Transverse colon (tissue), 4 donors: Measurements from ENCODE around the gene STIM1. TPM values are rescaled to one million over a fixed set of nuclear protein-coding genes. Genes with fewer than 3 reads are reported as not detected.
"Not testable (repeated sequence)": the region's sequence is repeated elsewhere in the genome, so short reads cannot be mapped to it uniquely, and the experiment has no call there.

Experiments used
- DNase-seq: peaks from one replicate; pipeline ENCODE4 v3.0.0-alpha.2; 2019
- H3K27ac ChIP-seq, 4 donors: fragments of 200-600 bp; sonication (generic); 2 replicates each; pipeline ENCODE4 v1.5.1; 2016 to 2018; ENCODE audit warnings: inconsistent platforms in 4 of 4
- H3K27me3 ChIP-seq: fragments of 200-600 bp; sonication (generic); 2 replicates; pipeline ENCODE4 v1.5.1; 2017; ENCODE audit warnings: inconsistent platforms
- H3K36me3 ChIP-seq, 4 donors: fragments of 200-600 bp; sonication (generic); 2 replicates each; pipeline ENCODE4 v1.5.1; 2017 to 2019; ENCODE audit warnings: inconsistent platforms in 4 of 4
- H3K4me1 ChIP-seq, 4 donors: fragments of 200-600 bp; sonication (generic); 2 replicates each; pipeline ENCODE4 v1.5.1; 2017 to 2020; ENCODE audit warnings: inconsistent platforms in 4 of 4
- H3K4me3 ChIP-seq, 4 donors: fragments of 200-600 bp; sonication (generic); 1 replicate in 1 of 4; 2 replicates in 3 of 4; pipeline versions ENCODE4 v1.5.1 to v1.6.1; 2017 to 2019; ENCODE audit warnings: inconsistent platforms in 4 of 4
- H3K9me3 ChIP-seq, 2 donors: fragments of 200-600 bp; sonication (generic); 2 replicates each; pipeline ENCODE4 v1.5.1; 2017 to 2019; ENCODE audit warnings: inconsistent platforms in 2 of 2
- CTCF ChIP-seq, 5 experiments: fragments of 200-600 bp in 3 of 5; fragments of 450-650 bp in 2 of 5; sonication (generic) in 3 of 5; IDR thresholded peaks; 1 replicate in 2 of 5; 2 replicates in 3 of 5; pipeline ENCODE4 v1.5.1; 2016 to 2017; ENCODE audit warnings: antibody characterized with exemption in 5 of 5, inconsistent platforms in 3 of 5, mild to moderate bottlenecking in 2 of 5, moderate library complexity in 1 of 5
- EP300 ChIP-seq: sonication (generic); formaldehyde crosslinking; IDR thresholded peaks from one replicate; pipeline ENCODE4 v1.6.1; 2017; ENCODE audit warnings: antibody characterized with exemption, low read depth
- POLR2A ChIP-seq: fragments of 450-650 bp; IDR thresholded peaks from one replicate; pipeline ENCODE4 v1.6.1; 2016; ENCODE audit warnings: antibody characterized with exemption, mild to moderate bottlenecking, moderate library complexity
- POLR2AphosphoS5 ChIP-seq, 3 donors: sonication (generic); formaldehyde crosslinking; IDR thresholded peaks; one replicate each; pipeline ENCODE4 v1.6.1; 2016; ENCODE audit warnings: antibody characterized with exemption in 3 of 3
- WGBS, 2 donors: methylation state at CpG; one replicate each; pipeline ENCODE4 v1.1.5; 2018; ENCODE audit warnings: low coverage in 1 of 2; 5-methylcytosine and 5-hydroxymethylcytosine counted together
- in situ Hi-C, 4 donors: fragments of 200-750 bp; cut with MboI; loops; one replicate each; pipeline versions ENCODE4 v1.15.0 to v1.15.1; 2017; ENCODE audit warnings: low sequenced_read_pairs in 3 of 4, low pct_ligation_motif_present in 1 of 4, low pct_unique_long_range_greater_than_20kb in 1 of 4
- intact Hi-C: fragments of 100-400 bp; cut with DNase I; formaldehyde crosslinking; loops from one replicate; pipeline ENCODE4 v1.15.1; 2023; ENCODE audit warnings: low total_unique reads
- total RNA-seq, 4 donors: library from RNA; depleted of rRNA; stranded (reverse); fragments of >200 nt; gene quantifications; one replicate each; pipeline ENCODE4 v1.1.0, GENCODE V29; 2016

The STIM1 gene
- total RNA-seq, 4 donors from 2014 or later: 41.2 to 79.3 (median 48.0) TPM

- H3K27me3 ChIP-seq: no peaks in the 10 kb centered on the region
- in situ Hi-C loops: no loop called here
- 48 to 60% methylated on average over 1 to 4 of the region's 4 CpGs for WGBS, 2 donors
- no peak for TF ChIP-seq POLR2A
- no peak for TF ChIP-seq POLR2AphosphoS5 (IDR thresholded peaks at IDR 0.05)
- no peak for TF ChIP-seq CTCF (IDR thresholded peaks at IDR 0.05)
- TF ChIP-seq EP300: no peak
- peak overlapping the region in 1 of 4 donors; percentile 48 for H3K27ac ChIP-seq
- peaks cover 0 to 16% (median 0%) of the 10 kb centered on the region in 4 donors for H3K4me1 ChIP-seq
- no peaks in the 10 kb centered on the region for H3K36me3 ChIP-seq
- no peak overlapping the region for H3K4me3 ChIP-seq
- intact Hi-C loops: no loop called here
- DNase-seq: no peak
- H3K9me3 ChIP-seq: no peaks in the 10 kb centered on the region
Observed at GRCh38 chr11:4044976-4045646, 189.6 kb downstream of the STIM1 start.

GRCh38 chr11:4048340-4048739 lies 192.9 kb downstream of the STIM1 start:
- H3K27ac ChIP-seq: no peak overlapping the region
- H3K9me3 ChIP-seq: no peaks in the 10 kb centered on the region
- DNase-seq: no peak
- in situ Hi-C loops: no loop called here
- peaks cover 0 to 16% (median 0%) of the 10 kb centered on the region in 4 donors for H3K4me1 ChIP-seq
- no peaks in the 10 kb centered on the region for H3K36me3 ChIP-seq
- intact Hi-C loops: no loop called here
- TF ChIP-seq CTCF (IDR thresholded peaks at IDR 0.05) (no peak), POLR2AphosphoS5 (IDR thresholded peaks at IDR 0.05) (no peak), POLR2A (no peak), EP300 (no peak)
- H3K4me3 ChIP-seq: no peak overlapping the region
- no peaks in the 10 kb centered on the region for H3K27me3 ChIP-seq

- H3K9me3 ChIP-seq: no peaks in the 10 kb centered on the region
- 85 to 87% methylated on average over 2 to 4 of the region's 4 CpGs for WGBS, 2 donors
- H3K27me3 ChIP-seq: no peaks in the 10 kb centered on the region
- H3K36me3 ChIP-seq: no peaks in the 10 kb centered on the region
- no peak overlapping the region for H3K27ac ChIP-seq
- peaks cover 0 to 14% (median 0%) of the 10 kb centered on the region in 4 donors for H3K4me1 ChIP-seq
- no peak for TF ChIP-seq EP300
- no peak for TF ChIP-seq CTCF (IDR thresholded peaks at IDR 0.05)
- no peak for TF ChIP-seq POLR2A
- TF ChIP-seq POLR2AphosphoS5 (IDR thresholded peaks at IDR 0.05): no peak
- no peak for DNase-seq
- H3K4me3 ChIP-seq: no peak overlapping the region
- in situ Hi-C loops (no loop called here), intact Hi-C loops (no loop called here)
Observed at GRCh38 chr11:4049006-4049405, 193.5 kb downstream of the STIM1 start.

GRCh38 chr11:4050138-4050537 lies 194.7 kb downstream of the STIM1 start:
- in situ Hi-C loops: no loop called here
- no peaks in the 10 kb centered on the region for H3K9me3 ChIP-seq
- H3K27ac ChIP-seq: no peak overlapping the region
- WGBS, 2 donors: 93 to 100% methylated on average over 1 of the region's 1 CpG
- intact Hi-C loops: no loop called here
- no peak for DNase-seq
- H3K36me3 ChIP-seq: no peaks in the 10 kb centered on the region
- no peaks in the 10 kb centered on the region for H3K27me3 ChIP-seq
- H3K4me1 ChIP-seq: peaks cover 0 to 3% (median 0%) of the 10 kb centered on the region in 4 donors
- TF ChIP-seq EP300 (no peak), POLR2A (no peak), POLR2AphosphoS5 (IDR thresholded peaks at IDR 0.05) (no peak), CTCF (IDR thresholded peaks at IDR 0.05) (no peak)
- H3K4me3 ChIP-seq: no peak overlapping the region

- H3K9me3 ChIP-seq, H3K27me3 ChIP-seq, H3K4me1 ChIP-seq, in situ Hi-C loops, H3K36me3 ChIP-seq, H3K4me3 ChIP-seq, H3K27ac ChIP-seq, DNase-seq, intact Hi-C loops: not testable (repeated sequence)
- WGBS, 2 donors: 90 to 100% methylated on average over 2 to 4 of the region's 4 CpGs
Observed at GRCh38 chr11:4053200-4053599, 197.7 kb downstream of the STIM1 start.
